Measurements from ENCODE around the gene BDNF. TPM values are rescaled to one million over a fixed set of nuclear protein-coding genes. Genes with fewer than 3 reads are reported as not detected.

The BDNF gene
- total and polyA plus RNA-seq, 2 experiments from 2014 or later, result 5.1 to 5.2 TPM

DNA sequence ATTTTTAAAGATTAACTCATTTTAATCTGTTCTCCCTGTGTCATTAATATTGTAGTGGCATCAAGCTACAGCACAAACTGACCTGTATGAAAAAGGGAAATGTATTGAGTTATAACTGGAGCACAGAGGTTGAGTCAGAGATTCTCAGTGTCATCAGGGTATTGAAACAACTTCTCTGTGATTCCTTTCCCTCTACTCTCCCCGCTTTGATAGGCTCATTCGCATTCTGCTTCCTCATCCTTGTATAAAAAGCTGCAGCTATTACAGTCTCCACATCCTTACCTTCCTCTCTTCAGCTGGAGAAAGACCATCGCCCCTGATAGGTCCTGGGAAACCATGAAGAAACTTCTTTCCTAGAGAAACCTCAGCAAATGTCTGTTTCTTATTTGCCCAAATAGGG, 90.0 kb downstream of the BDNF start:
- Histone ChIP-seq H3K36me3 (ENCODE audit: insufficient read depth) (0 out of 2 replicates have a peak, but pooled peaks cover under 1% of the 10 kb centered on the region), H4K20me1 (replicated peaks; ENCODE audit: insufficient read depth) (0 out of 2 replicates have a peak, but pooled peaks cover 3% of the 10 kb centered on the region), H3K4me1 (ENCODE audit: insufficient read depth) (no peaks in the 10 kb centered on the region; the same call in 1 of the 2 replicates), H3K4me2 (no peak overlapping the region), H3K27me3 (ENCODE audit: insufficient read depth) (peaks cover 34% of the 10 kb centered on the region), H3K27ac (ENCODE audit: low read depth) (no peak overlapping the region), H3K9me2 (ENCODE audit: insufficient read depth) (no peaks in the 10 kb centered on the region), H3K4me3 (no peak overlapping the region), H3K79me2 (replicated peaks; ENCODE audit: insufficient read depth) (no peaks in the 10 kb centered on the region), H3F3A (replicated peaks; ENCODE audit: low read depth) (peaks cover 11% of the 10 kb centered on the region), H2AFZ (no peak overlapping the region)
- Mint-ChIP-seq H3K4me1 (peaks cover 10% of the 10 kb centered on the region), H3K36me3 (ENCODE audit: low read depth) (0 out of 3 replicates have a peak, but pooled peaks cover 2% of the 10 kb centered on the region), H3K9me3 (no peaks in the 10 kb centered on the region; the same call in 2 of the 3 replicates), H3K4me3 (no peak overlapping the region), H3K27ac (no peak overlapping the region), H3K27me3 (ENCODE audit: insufficient read depth, low read depth, poor library complexity) (peaks cover 4% of the 10 kb centered on the region)
- ATAC-seq (peak; percentile 34), DNase-seq (ENCODE audit: low spot score) (peak; percentile 44)
- TF ChIP-seq NANOG (IDR thresholded peaks at IDR 0.05; ENCODE audit: borderline replicate concordance) (no peak), ZNF331 (CRISPR knock-in tag; IDR thresholded peaks at IDR 0.05; ENCODE audit: low read depth) (no peak), STAT1 (IDR thresholded peaks at IDR 0.05; ENCODE audit: unreplicated experiment) (no peak), EZH2 (IDR thresholded peaks at IDR 0.05; ENCODE audit: low read depth, unreplicated experiment) (no peak), EZH2phosphoT487 (IDR thresholded peaks at IDR 0.05; ENCODE audit: unreplicated experiment) (no peak), ZNF462 (CRISPR knock-in tag; IDR thresholded peaks at IDR 0.05) (no peak), CREB1 (CRISPR knock-in tag; IDR thresholded peaks at IDR 0.05; ENCODE audit: low read depth) (no peak), JUNB (IDR thresholded peaks at IDR 0.05; ENCODE audit: unreplicated experiment) (no peak), POLR2AphosphoS5 (IDR thresholded peaks at IDR 0.05; ENCODE audit: low read depth) (no peak), ZNF114 (CRISPR knock-in tag; IDR thresholded peaks at IDR 0.05) (no peak)
- TF ChIP-seq, protein P1, sequence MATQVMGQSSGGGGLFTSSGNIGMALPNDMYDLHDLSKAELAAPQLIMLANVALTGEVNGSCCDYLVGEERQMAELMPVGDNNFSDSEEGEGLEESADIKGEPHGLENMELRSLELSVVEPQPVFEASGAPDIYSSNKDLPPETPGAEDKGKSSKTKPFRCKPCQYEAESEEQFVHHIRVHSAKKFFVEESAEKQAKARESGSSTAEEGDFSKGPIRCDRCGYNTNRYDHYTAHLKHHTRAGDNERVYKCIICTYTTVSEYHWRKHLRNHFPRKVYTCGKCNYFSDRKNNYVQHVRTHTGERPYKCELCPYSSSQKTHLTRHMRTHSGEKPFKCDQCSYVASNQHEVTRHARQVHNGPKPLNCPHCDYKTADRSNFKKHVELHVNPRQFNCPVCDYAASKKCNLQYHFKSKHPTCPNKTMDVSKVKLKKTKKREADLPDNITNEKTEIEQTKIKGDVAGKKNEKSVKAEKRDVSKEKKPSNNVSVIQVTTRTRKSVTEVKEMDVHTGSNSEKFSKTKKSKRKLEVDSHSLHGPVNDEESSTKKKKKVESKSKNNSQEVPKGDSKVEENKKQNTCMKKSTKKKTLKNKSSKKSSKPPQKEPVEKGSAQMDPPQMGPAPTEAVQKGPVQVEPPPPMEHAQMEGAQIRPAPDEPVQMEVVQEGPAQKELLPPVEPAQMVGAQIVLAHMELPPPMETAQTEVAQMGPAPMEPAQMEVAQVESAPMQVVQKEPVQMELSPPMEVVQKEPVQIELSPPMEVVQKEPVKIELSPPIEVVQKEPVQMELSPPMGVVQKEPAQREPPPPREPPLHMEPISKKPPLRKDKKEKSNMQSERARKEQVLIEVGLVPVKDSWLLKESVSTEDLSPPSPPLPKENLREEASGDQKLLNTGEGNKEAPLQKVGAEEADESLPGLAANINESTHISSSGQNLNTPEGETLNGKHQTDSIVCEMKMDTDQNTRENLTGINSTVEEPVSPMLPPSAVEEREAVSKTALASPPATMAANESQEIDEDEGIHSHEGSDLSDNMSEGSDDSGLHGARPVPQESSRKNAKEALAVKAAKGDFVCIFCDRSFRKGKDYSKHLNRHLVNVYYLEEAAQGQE (IDR thresholded peaks at IDR 0.05; ENCODE audit: unreplicated experiment), result no peak
- TF ChIP-seq, protein P2, sequence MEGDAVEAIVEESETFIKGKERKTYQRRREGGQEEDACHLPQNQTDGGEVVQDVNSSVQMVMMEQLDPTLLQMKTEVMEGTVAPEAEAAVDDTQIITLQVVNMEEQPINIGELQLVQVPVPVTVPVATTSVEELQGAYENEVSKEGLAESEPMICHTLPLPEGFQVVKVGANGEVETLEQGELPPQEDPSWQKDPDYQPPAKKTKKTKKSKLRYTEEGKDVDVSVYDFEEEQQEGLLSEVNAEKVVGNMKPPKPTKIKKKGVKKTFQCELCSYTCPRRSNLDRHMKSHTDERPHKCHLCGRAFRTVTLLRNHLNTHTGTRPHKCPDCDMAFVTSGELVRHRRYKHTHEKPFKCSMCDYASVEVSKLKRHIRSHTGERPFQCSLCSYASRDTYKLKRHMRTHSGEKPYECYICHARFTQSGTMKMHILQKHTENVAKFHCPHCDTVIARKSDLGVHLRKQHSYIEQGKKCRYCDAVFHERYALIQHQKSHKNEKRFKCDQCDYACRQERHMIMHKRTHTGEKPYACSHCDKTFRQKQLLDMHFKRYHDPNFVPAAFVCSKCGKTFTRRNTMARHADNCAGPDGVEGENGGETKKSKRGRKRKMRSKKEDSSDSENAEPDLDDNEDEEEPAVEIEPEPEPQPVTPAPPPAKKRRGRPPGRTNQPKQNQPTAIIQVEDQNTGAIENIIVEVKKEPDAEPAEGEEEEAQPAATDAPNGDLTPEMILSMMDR (conservative IDR thresholded peaks at IDR 0.05; ENCODE audit: low read depth in 2 of 2), result no peak
- TF ChIP-seq, protein P3, sequence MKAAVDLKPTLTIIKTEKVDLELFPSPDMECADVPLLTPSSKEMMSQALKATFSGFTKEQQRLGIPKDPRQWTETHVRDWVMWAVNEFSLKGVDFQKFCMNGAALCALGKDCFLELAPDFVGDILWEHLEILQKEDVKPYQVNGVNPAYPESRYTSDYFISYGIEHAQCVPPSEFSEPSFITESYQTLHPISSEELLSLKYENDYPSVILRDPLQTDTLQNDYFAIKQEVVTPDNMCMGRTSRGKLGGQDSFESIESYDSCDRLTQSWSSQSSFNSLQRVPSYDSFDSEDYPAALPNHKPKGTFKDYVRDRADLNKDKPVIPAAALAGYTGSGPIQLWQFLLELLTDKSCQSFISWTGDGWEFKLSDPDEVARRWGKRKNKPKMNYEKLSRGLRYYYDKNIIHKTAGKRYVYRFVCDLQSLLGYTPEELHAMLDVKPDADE (IDR thresholded peaks at IDR 0.05), result no peak

Data from GM23338 (cell line).